WERI-Rb-1 (cell line): ENCODE data around the gene DPH6.

Experiments
- DNase-seq: peaks from one replicate; pipeline ENCODE4 v3.0.0-alpha.2; 2020
- H3K27ac ChIP-seq: fragments of 250-450 bp; sonication (Bioruptor Pico); 2 replicates; pipeline ENCODE4 v1.5.1; 2020; ENCODE audit warnings: mild to moderate bottlenecking, moderate library complexity
- H3K27me3 ChIP-seq: fragments of 250-450 bp; sonication (Bioruptor Pico); 2 replicates; pipeline ENCODE4 v1.5.1; 2021; ENCODE audit warnings: mild to moderate bottlenecking, low read depth, moderate library complexity; ENCODE audit not compliant: insufficient read depth, severe bottlenecking
- H3K36me3 ChIP-seq: fragments of 250-450 bp; sonication (Bioruptor Pico); 2 replicates; pipeline ENCODE4 v1.5.1; 2020; ENCODE audit warnings: mild to moderate bottlenecking, moderate library complexity
- H3K4me3 ChIP-seq: 2 replicates; pipeline ENCODE4 v1.5.1; 2011; ENCODE audit warnings: low read depth, mild to moderate bottlenecking, control low read depth, low read length
- H3K9me3 ChIP-seq: fragments of 250-450 bp; sonication (Bioruptor Pico); 2 replicates; pipeline ENCODE4 v1.5.1; 2021; ENCODE audit warnings: mild to moderate bottlenecking, moderate library complexity; ENCODE audit not compliant: severe bottlenecking
- TF ChIP-seq, protein P1 (sequence below): IDR thresholded peaks from 2 replicates; pipeline ENCODE4 v1.5.1; 2011; ENCODE audit warnings: low read depth, mild to moderate bottlenecking, control low read depth, inconsistent platforms, low read length

The DPH6 gene

DNA sequence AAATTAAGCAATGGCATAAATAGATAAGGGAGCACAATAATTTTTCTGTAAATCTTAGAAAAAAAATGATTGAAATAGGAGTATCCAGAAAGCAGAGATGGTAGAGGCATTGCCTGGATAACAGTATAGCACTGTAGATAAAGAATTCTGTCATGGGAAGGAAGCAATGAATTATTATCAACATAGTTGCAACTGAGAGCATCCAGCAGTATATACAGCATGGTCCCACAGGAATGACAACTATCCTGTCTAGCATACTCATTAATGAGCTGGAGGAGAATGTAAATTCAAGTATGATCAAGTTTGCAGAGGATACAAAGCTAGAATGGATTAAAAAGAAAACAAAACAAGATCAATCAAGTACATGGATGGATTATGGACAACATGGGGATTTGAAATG lies 90.8 kb downstream of the DPH6 start:
- TF ChIP-seq, protein P1, sequence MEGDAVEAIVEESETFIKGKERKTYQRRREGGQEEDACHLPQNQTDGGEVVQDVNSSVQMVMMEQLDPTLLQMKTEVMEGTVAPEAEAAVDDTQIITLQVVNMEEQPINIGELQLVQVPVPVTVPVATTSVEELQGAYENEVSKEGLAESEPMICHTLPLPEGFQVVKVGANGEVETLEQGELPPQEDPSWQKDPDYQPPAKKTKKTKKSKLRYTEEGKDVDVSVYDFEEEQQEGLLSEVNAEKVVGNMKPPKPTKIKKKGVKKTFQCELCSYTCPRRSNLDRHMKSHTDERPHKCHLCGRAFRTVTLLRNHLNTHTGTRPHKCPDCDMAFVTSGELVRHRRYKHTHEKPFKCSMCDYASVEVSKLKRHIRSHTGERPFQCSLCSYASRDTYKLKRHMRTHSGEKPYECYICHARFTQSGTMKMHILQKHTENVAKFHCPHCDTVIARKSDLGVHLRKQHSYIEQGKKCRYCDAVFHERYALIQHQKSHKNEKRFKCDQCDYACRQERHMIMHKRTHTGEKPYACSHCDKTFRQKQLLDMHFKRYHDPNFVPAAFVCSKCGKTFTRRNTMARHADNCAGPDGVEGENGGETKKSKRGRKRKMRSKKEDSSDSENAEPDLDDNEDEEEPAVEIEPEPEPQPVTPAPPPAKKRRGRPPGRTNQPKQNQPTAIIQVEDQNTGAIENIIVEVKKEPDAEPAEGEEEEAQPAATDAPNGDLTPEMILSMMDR: no peak
- no peaks in the 10 kb centered on the region for H3K36me3 ChIP-seq
- DNase-seq: no peak
- H3K27ac ChIP-seq: no peak overlapping the region
- no peak overlapping the region for H3K4me3 ChIP-seq
- no peaks in the 10 kb centered on the region for H3K27me3 ChIP-seq
- H3K9me3 ChIP-seq: no peaks in the 10 kb centered on the region

DNA sequence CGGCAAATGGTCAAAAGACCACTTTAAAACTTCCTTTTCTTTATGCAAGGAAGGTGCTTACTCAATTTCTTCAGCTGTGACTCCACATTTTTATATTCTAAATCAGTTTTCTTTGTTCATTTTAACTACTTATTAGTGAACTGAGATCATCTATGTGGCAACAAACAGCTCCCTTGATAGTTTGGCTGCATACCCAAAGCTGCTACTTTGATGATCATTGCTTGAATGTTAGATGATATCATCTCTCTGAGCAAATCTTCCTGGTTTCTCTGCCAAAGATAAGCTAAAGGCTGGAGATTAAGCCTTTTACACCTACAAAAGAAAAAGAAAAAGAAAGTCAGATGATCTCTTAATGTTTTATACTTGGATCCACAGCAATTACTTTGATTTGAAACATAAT lies 95.5 kb downstream of the DPH6 start:
- Histone ChIP-seq H3K36me3 (no peaks in the 10 kb centered on the region), H3K27me3 (no peaks in the 10 kb centered on the region), H3K27ac (no peak overlapping the region), H3K4me3 (no peak overlapping the region), H3K9me3 (no peaks in the 10 kb centered on the region)
- TF ChIP-seq, protein P1: no peak
- no peak for DNase-seq

- TF ChIP-seq, protein P1: no peak
- H3K27ac ChIP-seq: no peak overlapping the region
- H3K27me3 ChIP-seq: no peaks in the 10 kb centered on the region
- H3K4me3 ChIP-seq: no peak overlapping the region
- no peaks in the 10 kb centered on the region for H3K9me3 ChIP-seq
- H3K36me3 ChIP-seq: no peaks in the 10 kb centered on the region
- no peak for DNase-seq
Observed at GRCh38 chr15:35448294-35448693, 97.7 kb downstream of the DPH6 start.

DNA sequence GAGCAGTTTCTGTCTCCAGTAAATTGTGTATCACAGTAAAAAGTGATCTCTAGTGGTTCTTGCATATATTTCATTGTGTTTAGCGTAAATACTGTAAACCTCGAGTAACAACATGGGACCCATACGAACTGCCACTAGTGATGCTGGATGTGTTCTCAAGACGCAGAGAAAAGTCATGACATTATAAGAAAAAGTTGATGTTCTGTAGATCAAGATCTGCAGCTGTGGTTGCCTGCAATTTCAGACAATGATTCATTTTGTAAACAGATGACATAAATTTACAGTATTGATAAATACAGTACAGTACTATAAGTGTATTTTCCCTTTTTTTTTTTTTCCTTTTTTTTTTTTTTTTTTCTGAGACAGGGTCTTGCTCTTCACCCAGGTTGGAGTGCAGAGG lies 100.1 kb downstream of the DPH6 start:
- H3K27ac ChIP-seq: no peak overlapping the region
- no peaks in the 10 kb centered on the region for H3K36me3 ChIP-seq
- no peak for DNase-seq
- H3K4me3 ChIP-seq: no peak overlapping the region
- peaks cover 2% of the 10 kb centered on the region for H3K9me3 ChIP-seq
- TF ChIP-seq, protein P1: no peak
- no peaks in the 10 kb centered on the region for H3K27me3 ChIP-seq

- Histone ChIP-seq H3K4me3 (no peak overlapping the region), H3K27ac (no peak overlapping the region), H3K9me3 (peaks cover 3% of the 10 kb centered on the region), H3K36me3 (no peaks in the 10 kb centered on the region), H3K27me3 (no peaks in the 10 kb centered on the region)
- no peak for DNase-seq
- TF ChIP-seq, protein P1: peak; percentile 62
Observed at GRCh38 chr15:35444557-35445204, 101.3 kb downstream of the DPH6 start.

- TF ChIP-seq, protein P1: no peak
- no peak for DNase-seq
- no peak overlapping the region for H3K4me3 ChIP-seq
- no peaks in the 10 kb centered on the region for H3K27me3 ChIP-seq
- peaks cover 3% of the 10 kb centered on the region for H3K9me3 ChIP-seq
- no peak overlapping the region for H3K27ac ChIP-seq
- no peaks in the 10 kb centered on the region for H3K36me3 ChIP-seq
Observed at GRCh38 chr15:35443376-35443775, 102.6 kb downstream of the DPH6 start.
